GM12873 (cell line): ENCODE results near the gene AIF1.

ENCODE experiments used
- CTCF ChIP-seq: IDR thresholded peaks from 2 replicates; pipeline ENCODE4 v1.5.1; 2012; ENCODE audit warnings: low read depth, mild to moderate bottlenecking, moderate library complexity, low read length, control low read depth; ENCODE audit not compliant: insufficient read depth; ENCODE audit errors: missing control alignments

Gene AIF1

GRCh38 chr6:31621320-31621939, 6.4 kb downstream of the AIF1 start:
- TF ChIP-seq CTCF: no peak

- no peak for TF ChIP-seq CTCF
Measured at GRCh38 chr6:31621991-31622390, 7.0 kb downstream of the AIF1 start.

- no peak for TF ChIP-seq CTCF
Measured at GRCh38 chr6:31622684-31623091, 7.7 kb downstream of the AIF1 start.

- no peak for TF ChIP-seq CTCF
Measured at GRCh38 chr6:31624070-31624469, 9.0 kb downstream of the AIF1 start.

GRCh38 chr6:31626952-31627351, 11.9 kb downstream of the AIF1 start:
- no peak for TF ChIP-seq CTCF

GRCh38 chr6:31627690-31628287, 12.8 kb downstream of the AIF1 start:
- no peak for TF ChIP-seq CTCF

- TF ChIP-seq CTCF: no peak
Measured at GRCh38 chr6:31629014-31629413, 14.0 kb downstream of the AIF1 start.
